GM23338 (cell line): ENCODE results near the gene RPL27A.

Experiments used
- CREB1 ChIP-seq: fragments of 250-450 bp; sonication (Bioruptor Pico); IDR thresholded peaks from 2 replicates; pipeline ENCODE4 v1.5.0; 2020; ENCODE audit warnings: low read depth, mild to moderate bottlenecking, moderate library complexity
- EZH2 ChIP-seq: fragments of 200-600 bp; sonication (generic); IDR thresholded peaks from one replicate; pipeline ENCODE4 v1.8.0; 2017; ENCODE audit warnings: antibody characterized with exemption, mild to moderate bottlenecking, low read depth; ENCODE audit not compliant: unreplicated experiment
- EZH2phosphoT487 ChIP-seq: fragments of 200-600 bp; sonication (generic); IDR thresholded peaks from one replicate; pipeline ENCODE4 v1.8.1; 2018; ENCODE audit warnings: antibody characterized with exemption; ENCODE audit not compliant: unreplicated experiment
- STAT1 ChIP-seq: IDR thresholded peaks from one replicate; pipeline ENCODE4 v1.6.1; 2016; ENCODE audit warnings: antibody characterized with exemption; ENCODE audit not compliant: unreplicated experiment
- ZNF331 ChIP-seq: fragments of 250-450 bp; sonication (Bioruptor Pico); IDR thresholded peaks from 2 replicates; pipeline ENCODE4 v1.5.0; 2020; ENCODE audit warnings: low read depth, mild to moderate bottlenecking, moderate library complexity
- TF ChIP-seq, protein P1 (sequence below), 2 experiments: fragments of 200-600 bp in 1 of 2; sonication (generic) in 1 of 2; conservative IDR thresholded peaks; 2 replicates each; pipeline versions ENCODE4 v1.5.1 to v1.6.1; 2016 to 2017; ENCODE audit warnings: antibody characterized with exemption in 2 of 2, low read depth in 2 of 2, mild to moderate bottlenecking in 2 of 2, moderate library complexity in 1 of 2
- TF ChIP-seq, protein P2 (sequence below): IDR thresholded peaks from one replicate; pipeline ENCODE4 v1.6.1; 2018; ENCODE audit warnings: antibody characterized with exemption; ENCODE audit not compliant: unreplicated experiment

DNA sequence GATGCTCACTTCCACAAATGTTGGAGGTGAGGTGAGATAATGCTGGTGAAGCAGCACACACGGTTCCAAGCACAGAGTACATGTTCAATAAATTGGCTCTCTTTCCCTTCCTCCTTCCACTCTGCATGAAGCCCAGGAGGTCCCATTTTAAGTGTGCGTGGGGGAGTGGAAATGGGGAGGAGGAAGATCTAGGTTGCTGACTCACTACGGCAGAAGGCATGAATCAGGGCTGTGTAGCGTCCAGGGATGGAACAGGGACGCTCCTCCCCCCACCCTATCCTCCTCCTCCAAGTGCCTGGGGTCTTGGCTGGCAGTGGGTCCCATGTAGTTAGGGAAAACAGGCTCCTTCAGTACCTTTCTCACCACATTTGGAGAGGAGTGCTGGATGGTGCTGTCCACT lies 44.3 kb upstream of the RPL27A start:
- TF ChIP-seq, protein P1, sequence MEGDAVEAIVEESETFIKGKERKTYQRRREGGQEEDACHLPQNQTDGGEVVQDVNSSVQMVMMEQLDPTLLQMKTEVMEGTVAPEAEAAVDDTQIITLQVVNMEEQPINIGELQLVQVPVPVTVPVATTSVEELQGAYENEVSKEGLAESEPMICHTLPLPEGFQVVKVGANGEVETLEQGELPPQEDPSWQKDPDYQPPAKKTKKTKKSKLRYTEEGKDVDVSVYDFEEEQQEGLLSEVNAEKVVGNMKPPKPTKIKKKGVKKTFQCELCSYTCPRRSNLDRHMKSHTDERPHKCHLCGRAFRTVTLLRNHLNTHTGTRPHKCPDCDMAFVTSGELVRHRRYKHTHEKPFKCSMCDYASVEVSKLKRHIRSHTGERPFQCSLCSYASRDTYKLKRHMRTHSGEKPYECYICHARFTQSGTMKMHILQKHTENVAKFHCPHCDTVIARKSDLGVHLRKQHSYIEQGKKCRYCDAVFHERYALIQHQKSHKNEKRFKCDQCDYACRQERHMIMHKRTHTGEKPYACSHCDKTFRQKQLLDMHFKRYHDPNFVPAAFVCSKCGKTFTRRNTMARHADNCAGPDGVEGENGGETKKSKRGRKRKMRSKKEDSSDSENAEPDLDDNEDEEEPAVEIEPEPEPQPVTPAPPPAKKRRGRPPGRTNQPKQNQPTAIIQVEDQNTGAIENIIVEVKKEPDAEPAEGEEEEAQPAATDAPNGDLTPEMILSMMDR (conservative IDR thresholded peaks at IDR 0.05; ENCODE audit: low read depth in 2 of 2): no peak
- TF ChIP-seq EZH2: no peak
- no peak for TF ChIP-seq ZNF331 (CRISPR knock-in tag)
- no peak for TF ChIP-seq CREB1
- TF ChIP-seq EZH2phosphoT487: no peak
- TF ChIP-seq, protein P2, sequence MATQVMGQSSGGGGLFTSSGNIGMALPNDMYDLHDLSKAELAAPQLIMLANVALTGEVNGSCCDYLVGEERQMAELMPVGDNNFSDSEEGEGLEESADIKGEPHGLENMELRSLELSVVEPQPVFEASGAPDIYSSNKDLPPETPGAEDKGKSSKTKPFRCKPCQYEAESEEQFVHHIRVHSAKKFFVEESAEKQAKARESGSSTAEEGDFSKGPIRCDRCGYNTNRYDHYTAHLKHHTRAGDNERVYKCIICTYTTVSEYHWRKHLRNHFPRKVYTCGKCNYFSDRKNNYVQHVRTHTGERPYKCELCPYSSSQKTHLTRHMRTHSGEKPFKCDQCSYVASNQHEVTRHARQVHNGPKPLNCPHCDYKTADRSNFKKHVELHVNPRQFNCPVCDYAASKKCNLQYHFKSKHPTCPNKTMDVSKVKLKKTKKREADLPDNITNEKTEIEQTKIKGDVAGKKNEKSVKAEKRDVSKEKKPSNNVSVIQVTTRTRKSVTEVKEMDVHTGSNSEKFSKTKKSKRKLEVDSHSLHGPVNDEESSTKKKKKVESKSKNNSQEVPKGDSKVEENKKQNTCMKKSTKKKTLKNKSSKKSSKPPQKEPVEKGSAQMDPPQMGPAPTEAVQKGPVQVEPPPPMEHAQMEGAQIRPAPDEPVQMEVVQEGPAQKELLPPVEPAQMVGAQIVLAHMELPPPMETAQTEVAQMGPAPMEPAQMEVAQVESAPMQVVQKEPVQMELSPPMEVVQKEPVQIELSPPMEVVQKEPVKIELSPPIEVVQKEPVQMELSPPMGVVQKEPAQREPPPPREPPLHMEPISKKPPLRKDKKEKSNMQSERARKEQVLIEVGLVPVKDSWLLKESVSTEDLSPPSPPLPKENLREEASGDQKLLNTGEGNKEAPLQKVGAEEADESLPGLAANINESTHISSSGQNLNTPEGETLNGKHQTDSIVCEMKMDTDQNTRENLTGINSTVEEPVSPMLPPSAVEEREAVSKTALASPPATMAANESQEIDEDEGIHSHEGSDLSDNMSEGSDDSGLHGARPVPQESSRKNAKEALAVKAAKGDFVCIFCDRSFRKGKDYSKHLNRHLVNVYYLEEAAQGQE: no peak
- TF ChIP-seq STAT1: no peak
